SK-N-MC (cell line): ENCODE data around the gene SKIC3.

Experiments used
- EZH2 ChIP-seq: fragments of 200-600 bp; sonication (generic); IDR thresholded peaks from one replicate; pipeline ENCODE4 v1.6.1; 2017; ENCODE audit warnings: antibody characterized with exemption
- FOXP2 ChIP-seq: optimal IDR thresholded peaks from 2 replicates; pipeline ENCODE3; 2011; ENCODE audit warnings: mild to moderate bottlenecking, moderate library complexity; ENCODE audit not compliant: insufficient read depth; ENCODE audit errors: extremely low read length, control extremely low read depth
- POLR2AphosphoS5 ChIP-seq: IDR thresholded peaks from 2 replicates; pipeline ENCODE4 v1.6.1; 2012; ENCODE audit warnings: mild to moderate bottlenecking, low read depth, low read length, borderline replicate concordance

- TF ChIP-seq EZH2 (no peak), POLR2AphosphoS5 (no peak), FOXP2 (no peak)
Measured at GRCh38 chr5:95519681-95520080, 35.1 kb downstream of the SKIC3 start.
